C4-2B (cell line): Measurements from ENCODE around the gene DLK2.

ENCODE experiments used
- CTCF ChIP-seq: fragments of 450-650 bp; conservative IDR thresholded peaks from 2 replicates; pipeline ENCODE4 v1.5.1; 2017; ENCODE audit warnings: mild to moderate bottlenecking
- ZFX ChIP-seq: fragments of 450-650 bp; IDR thresholded peaks from 2 replicates; pipeline ENCODE4 v1.6.1; 2017

- TF ChIP-seq CTCF (no peak), ZFX (no peak)
Observed at GRCh38 chr6:43497129-43497396, 41.7 kb upstream of the DLK2 start.
